VCaP (cell line): ENCODE data around the gene ENG.

ENCODE experiments used
- H3K27ac ChIP-seq: fragments of 450-650 bp; 2 replicates; pipeline ENCODE4 v1.5.1; 2017
- CTCF ChIP-seq: fragments of 450-650 bp; conservative IDR thresholded peaks from 2 replicates; pipeline ENCODE4 v1.5.1; 2017; ENCODE audit warnings: mild to moderate bottlenecking, moderate library complexity

The ENG gene

GRCh38 chr9:127877566-127877998 is 23.1 kb upstream of the ENG start, which contains the start of gene AK1:
Gene AK1, minus strand, starts transcription at chr9:127877675. Its CDS starts 3,058 bp downstream, at chr9:127874617.
- TF ChIP-seq CTCF = no peak
- peak within 1 kb of the TSS; percentile 83 for H3K27ac ChIP-seq

GRCh38 chr9:127876764-127877562 is 22.5 kb upstream of the ENG start:
- H3K27ac ChIP-seq = peak overlapping the region; percentile 83
- no peak for TF ChIP-seq CTCF

GRCh38 chr9:127876026-127876763 is 21.7 kb upstream of the ENG start:
- no peak for TF ChIP-seq CTCF
- H3K27ac ChIP-seq = peak overlapping the region; percentile 83

GRCh38 chr9:127875306-127875966 is 21.0 kb upstream of the ENG start:
- TF ChIP-seq CTCF = no peak
- peak overlapping the region; percentile 83; the same call in 1 of the 2 replicates for H3K27ac ChIP-seq

- H3K27ac ChIP-seq = peak overlapping the region; percentile 22; the same call in 1 of the 2 replicates
- TF ChIP-seq CTCF = no peak
Measured at GRCh38 chr9:127874301-127875221, 20.1 kb upstream of the ENG start.

GRCh38 chr9:127873886-127874285 is 19.4 kb upstream of the ENG start:
- no peak for TF ChIP-seq CTCF
- H3K27ac ChIP-seq = peak overlapping the region; percentile 22; the same call in 1 of the 2 replicates
